Calu3 (cell line): ENCODE data around the gene PEAK1. TPM values are rescaled to one million over a fixed set of nuclear protein-coding genes. Genes with fewer than 3 reads are reported as not detected.
A peak's percentile ranks its signal among the peaks of the same experiment; 100 is the strongest.

Experiments used
- BruUV-seq: library from RNA; stranded (reverse); fragments of 400-500 nt; replicated peaks from 2 replicates; lab custom pipeline; 2021; lab: Mats Ljungman, UMichigan
- CTCF ChIA-PET: fragments of 300-600 bp; sonication (Branson Sonifier 250); formaldehyde crosslinking; loops from one replicate; lab custom pipeline; 2022; ENCODE audit warnings: antibody characterized with exemption; lab: Charles Lee
- DNase-seq: peaks from one replicate; pipeline ENCODE4 v3.0.0; 2022
- H3K27ac Mint-ChIP-seq: one replicate; pipeline ENCODE4 v1.8.0; 2022; ENCODE audit warnings: mixed read lengths; ENCODE audit not compliant: unreplicated experiment
- H3K27me3 Mint-ChIP-seq: one replicate; pipeline ENCODE4 v1.8.0; 2022; ENCODE audit warnings: mixed read lengths; ENCODE audit not compliant: unreplicated experiment
- H3K36me3 Mint-ChIP-seq: one replicate; pipeline ENCODE4 v1.8.0; 2022; ENCODE audit warnings: mild to moderate bottlenecking, moderate library complexity, mixed read lengths; ENCODE audit not compliant: insufficient read depth, unreplicated experiment
- H3K4me1 Mint-ChIP-seq: one replicate; pipeline ENCODE4 v1.8.0; 2022; ENCODE audit warnings: mild to moderate bottlenecking, low read depth, mixed read lengths; ENCODE audit not compliant: unreplicated experiment
- H3K4me3 Mint-ChIP-seq: one replicate; pipeline ENCODE4 v1.8.0; 2022; ENCODE audit warnings: mild to moderate bottlenecking, low read depth, moderate library complexity, mixed read lengths; ENCODE audit not compliant: unreplicated experiment
- H3K9me3 Mint-ChIP-seq: one replicate; pipeline ENCODE4 v1.8.0; 2022; ENCODE audit warnings: low read depth, mixed read lengths; ENCODE audit not compliant: unreplicated experiment
- CTCF ChIP-seq: fragments of 200-600 bp; IDR thresholded peaks from one replicate; pipeline ENCODE4 v1.8.0; 2022; ENCODE audit warnings: antibody characterized with exemption; ENCODE audit not compliant: unreplicated experiment
- intact Hi-C: fragments of 100-400 bp; cut with micrococcal nuclease; formaldehyde crosslinking; loops from one replicate; pipeline ENCODE4 v1.10.0; 2022; ENCODE audit not compliant: unreplicated experiment
- total RNA-seq: library from RNA; stranded (reverse); gene quantifications from 2 replicates; pipeline ENCODE4 v1.2.3, GENCODE V29; 2022

The PEAK1 gene
- total RNA-seq, 1 experiment from 2014 or later = 54.3 TPM

DNA sequence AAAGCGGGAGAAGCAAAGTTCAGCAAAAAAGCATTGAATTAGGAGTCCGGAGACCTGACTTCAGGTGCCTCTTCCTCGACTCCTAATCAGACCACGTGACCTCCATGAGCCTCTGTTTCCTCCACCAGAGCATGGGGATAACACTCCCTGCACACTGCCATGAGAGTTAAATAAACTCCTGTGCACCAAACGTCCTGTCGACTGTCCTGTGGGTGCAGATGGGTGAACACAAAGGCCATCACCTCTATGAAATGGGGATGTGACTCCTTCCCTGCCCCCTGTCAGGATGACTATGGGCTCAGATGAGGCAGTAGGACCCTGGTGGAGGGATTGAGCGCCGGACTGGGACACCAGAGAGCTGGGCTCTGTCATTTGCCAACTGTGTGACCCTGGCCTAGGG lies 335.5 kb downstream of the PEAK1 start:
- CTCF ChIA-PET = no interaction called here
- peaks cover 20% of the 10 kb centered on the region for H3K4me1 Mint-ChIP-seq
- no peaks in the 10 kb centered on the region for H3K9me3 Mint-ChIP-seq
- intact Hi-C loops = no loop called here
- TF ChIP-seq CTCF = no peak
- H3K4me3 Mint-ChIP-seq = no peak overlapping the region
- no peaks in the 10 kb centered on the region for H3K27me3 Mint-ChIP-seq
- no peak for DNase-seq
- no peak overlapping the region for H3K27ac Mint-ChIP-seq
- no TSS peak for BruUV-seq
- peaks cover 13% of the 10 kb centered on the region for H3K36me3 Mint-ChIP-seq

GRCh38 chr15:77083381-77084160 lies 336.3 kb downstream of the PEAK1 start:
- Mint-ChIP-seq H3K4me3 (peak overlapping the region; percentile 58), H3K27me3 (no peaks in the 10 kb centered on the region), H3K9me3 (no peaks in the 10 kb centered on the region), H3K27ac (peak overlapping the region; percentile 43), H3K36me3 (peaks cover 13% of the 10 kb centered on the region), H3K4me1 (peaks cover 20% of the 10 kb centered on the region)
- CTCF ChIA-PET = no interaction called here
- DNase-seq = peak; percentile 78
- intact Hi-C loops = no loop called here
- BruUV-seq = no TSS peak
- TF ChIP-seq CTCF = no peak

DNA sequence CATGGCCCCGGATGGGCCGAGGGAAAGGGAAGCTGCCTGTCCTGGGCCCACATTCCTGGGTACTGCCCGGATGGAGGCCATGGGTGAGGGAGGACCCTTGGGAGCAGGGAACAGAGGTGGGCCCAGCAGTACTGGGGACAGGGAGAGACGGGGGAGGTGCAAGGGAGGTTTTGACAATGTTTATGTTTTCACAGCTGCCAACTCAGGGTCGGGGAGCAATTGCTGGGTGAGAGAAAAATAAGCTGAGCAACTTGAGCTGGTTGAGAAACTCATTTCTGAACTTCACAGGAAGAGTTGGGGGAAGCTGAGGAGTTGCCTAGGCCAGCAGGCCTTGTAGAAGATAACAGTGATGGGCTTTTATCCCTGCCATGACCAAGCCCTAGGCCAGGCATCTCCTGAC lies 337.9 kb downstream of the PEAK1 start:
- CTCF ChIA-PET = interaction anchor here (0.6 kb wide), 1 partner anchor 38 kb away, joined by 3 read pairs; no protein-coding TSS in a partner anchor

GRCh38 chr15:77076323-77076915 lies 343.5 kb downstream of the PEAK1 start:
- peaks cover 17% of the 10 kb centered on the region for H3K4me1 Mint-ChIP-seq
- BruUV-seq = no TSS peak
- CTCF ChIA-PET = interaction anchor here (0.6 kb wide), 1 partner anchor 780 kb away, joined by 5 read pairs; no protein-coding TSS in a partner anchor
- intact Hi-C loops = no loop called here
- no peak for DNase-seq
- H3K4me3 Mint-ChIP-seq = no peak overlapping the region
- no peak for TF ChIP-seq CTCF
- H3K27ac Mint-ChIP-seq = no peak overlapping the region
- no peaks in the 10 kb centered on the region for H3K9me3 Mint-ChIP-seq
- H3K36me3 Mint-ChIP-seq = peaks cover 8% of the 10 kb centered on the region
- peaks cover 43% of the 10 kb centered on the region for H3K27me3 Mint-ChIP-seq

More for the DNA sequence above, 337.9 kb downstream of the PEAK1 start:
- Mint-ChIP-seq H3K4me1 (peaks cover 20% of the 10 kb centered on the region), H3K27ac (no peak overlapping the region), H3K9me3 (no peaks in the 10 kb centered on the region), H3K27me3 (no peaks in the 10 kb centered on the region), H3K4me3 (no peak overlapping the region), H3K36me3 (peaks cover 13% of the 10 kb centered on the region)
- DNase-seq = no peak
- TF ChIP-seq CTCF = no peak
- intact Hi-C loops = no loop called here
- no TSS peak for BruUV-seq
